GM21360 (cell line): Measurements from ENCODE around the gene ENGASE.
"Not testable (repeated sequence)": the region's sequence is repeated elsewhere in the genome, so short reads cannot be mapped to it uniquely, and the experiment has no call there.

Source experiments
- ATAC-seq: cut with Tn5 transposase; IDR thresholded peaks from one replicate; pipeline ENCODE4 v1.9.1; 2021; ENCODE audit warnings: mild to moderate bottlenecking, moderate library complexity; ENCODE audit not compliant: unreplicated experiment

The ENGASE gene

DNA sequence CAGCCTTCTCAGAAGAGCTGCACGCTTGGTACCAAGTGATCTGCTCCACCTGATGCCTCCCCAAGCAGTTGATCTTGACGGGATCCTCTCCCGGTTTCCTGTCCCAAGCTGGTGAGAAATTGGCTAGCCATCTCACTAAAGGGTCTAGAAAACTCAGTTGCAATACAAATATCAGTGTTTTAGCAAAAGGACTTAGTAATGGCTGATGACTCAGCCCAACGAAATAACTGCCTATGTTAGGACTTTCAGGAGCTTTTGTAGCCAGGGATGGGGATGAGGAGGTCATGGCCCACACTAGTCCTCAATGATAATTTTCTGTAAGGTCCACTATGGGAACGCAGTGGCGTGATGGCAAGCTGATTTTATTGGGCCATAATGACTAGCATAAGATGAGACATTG lies 23.3 kb upstream of the ENGASE start:
- no peak for ATAC-seq

DNA sequence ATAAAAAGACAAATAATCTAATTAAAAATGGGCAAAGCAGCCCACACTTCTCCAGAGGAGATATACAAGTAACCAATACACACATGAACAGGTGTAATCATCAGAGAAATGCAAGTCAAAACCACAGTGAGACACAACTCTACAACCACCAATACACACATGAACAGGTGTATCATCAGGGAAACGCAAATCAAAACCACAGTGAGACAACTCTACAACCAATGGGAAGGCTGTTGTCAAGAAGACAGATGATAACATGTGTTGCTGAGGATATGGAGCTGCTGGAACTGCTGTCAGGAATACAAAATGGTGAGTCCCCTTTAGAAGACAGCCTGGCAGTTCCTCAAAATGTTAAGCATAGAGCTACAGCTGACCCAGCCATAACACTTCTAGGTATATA lies 22.5 kb upstream of the ENGASE start:
- no peak for ATAC-seq

- no peak for ATAC-seq
Observed at GRCh38 chr17:79053251-79053925, 21.2 kb upstream of the ENGASE start.

- ATAC-seq, result no peak
Observed at GRCh38 chr17:79054200-79054960, 20.2 kb upstream of the ENGASE start.

- no peak for ATAC-seq
Observed at GRCh38 chr17:79055197-79055596, 19.4 kb upstream of the ENGASE start.

DNA sequence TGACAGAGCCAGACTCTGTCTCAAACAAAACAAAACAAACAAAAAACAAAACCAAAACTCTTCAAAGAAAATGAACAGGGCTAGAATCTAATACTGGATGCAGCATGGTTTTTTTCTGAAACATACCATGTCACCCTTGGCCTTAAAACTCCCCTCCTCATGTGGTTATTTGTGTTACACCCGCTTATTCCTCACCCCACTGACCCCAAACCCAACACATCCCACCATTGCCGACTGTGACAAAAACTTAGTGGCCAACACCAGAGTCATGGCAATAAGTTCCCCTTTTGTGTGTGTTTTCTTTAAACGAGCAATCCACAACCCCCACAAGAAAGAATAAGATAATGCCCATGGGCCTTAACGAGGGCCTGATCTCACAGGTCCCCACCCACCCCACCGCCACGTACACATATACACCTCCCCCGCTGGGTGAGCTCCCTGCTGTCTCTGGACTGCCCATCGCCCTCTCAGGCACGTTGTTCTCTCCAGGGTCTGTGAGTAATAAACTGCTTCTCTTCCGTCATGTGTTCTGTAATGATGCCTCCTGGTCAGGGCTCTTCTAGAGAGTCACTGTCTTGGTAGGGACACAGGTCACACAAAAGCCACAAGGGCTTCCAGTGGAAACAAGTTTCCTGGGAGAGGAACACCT lies 16.8 kb upstream of the ENGASE start:
- no peak for ATAC-seq

DNA sequence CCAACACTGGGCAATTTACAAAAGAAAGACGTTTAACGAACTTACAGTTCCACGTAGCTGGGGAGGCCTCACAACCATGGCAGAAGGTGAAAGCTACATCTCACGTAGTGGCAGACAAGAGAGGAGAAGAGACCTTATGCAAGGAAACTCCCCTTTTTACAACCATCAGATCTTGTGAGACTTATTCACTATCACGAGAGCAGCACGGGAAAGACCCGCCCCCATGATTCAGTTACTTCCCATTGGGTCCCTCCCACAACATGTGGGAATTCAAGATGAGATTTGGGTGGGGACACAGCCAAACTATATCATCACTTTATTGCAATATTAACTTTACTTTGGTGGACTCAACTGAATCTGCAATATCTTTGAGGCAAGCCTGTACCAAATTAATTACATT lies 11.9 kb upstream of the ENGASE start:
- no peak for ATAC-seq

GRCh38 chr17:79064026-79064425 lies 10.6 kb upstream of the ENGASE start:
- ATAC-seq, result no peak

- no peak for ATAC-seq
Observed at GRCh38 chr17:79065105-79065670, 9.4 kb upstream of the ENGASE start.

DNA sequence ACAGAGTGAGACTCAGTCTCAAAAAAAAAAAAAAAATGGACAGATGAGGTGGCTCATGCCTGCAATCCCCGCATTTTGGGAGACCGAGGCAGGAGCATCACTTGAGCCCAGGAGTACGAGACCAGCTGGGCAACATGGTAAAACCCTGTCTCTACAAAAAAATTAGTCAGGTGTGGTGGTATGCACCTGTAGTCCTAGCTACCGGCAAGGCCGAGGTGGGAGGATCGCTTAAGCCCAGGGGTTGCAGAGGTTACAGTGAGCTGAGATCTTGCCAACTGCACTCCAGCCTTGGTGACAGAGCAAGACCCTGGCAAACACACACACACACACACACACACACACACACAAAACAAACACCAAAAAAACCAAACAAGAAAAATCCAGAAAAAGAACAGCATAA lies 7.7 kb upstream of the ENGASE start:
- no peak for ATAC-seq

- no peak for ATAC-seq
Observed at GRCh38 chr17:79070266-79070880, 4.3 kb upstream of the ENGASE start.

GRCh38 chr17:79071161-79071740 lies 3.4 kb upstream of the ENGASE start:
- ATAC-seq, result no peak

GRCh38 chr17:79072544-79072943 lies 2.1 kb upstream of the ENGASE start:
- ATAC-seq, result no peak

- ATAC-seq, result no peak
Observed at GRCh38 chr17:79073016-79073705, 1.5 kb upstream of the ENGASE start.

- ATAC-seq, result no peak
Observed at GRCh38 chr17:79073706-79074088, 927 bp upstream of the ENGASE start.

- ATAC-seq, result not testable (repeated sequence)
Observed at GRCh38 chr17:79074121-79074648, 439 bp upstream of the ENGASE start.

GRCh38 chr17:79075446-79075750 lies 774 bp downstream of the ENGASE start:
- ATAC-seq, result no peak

DNA sequence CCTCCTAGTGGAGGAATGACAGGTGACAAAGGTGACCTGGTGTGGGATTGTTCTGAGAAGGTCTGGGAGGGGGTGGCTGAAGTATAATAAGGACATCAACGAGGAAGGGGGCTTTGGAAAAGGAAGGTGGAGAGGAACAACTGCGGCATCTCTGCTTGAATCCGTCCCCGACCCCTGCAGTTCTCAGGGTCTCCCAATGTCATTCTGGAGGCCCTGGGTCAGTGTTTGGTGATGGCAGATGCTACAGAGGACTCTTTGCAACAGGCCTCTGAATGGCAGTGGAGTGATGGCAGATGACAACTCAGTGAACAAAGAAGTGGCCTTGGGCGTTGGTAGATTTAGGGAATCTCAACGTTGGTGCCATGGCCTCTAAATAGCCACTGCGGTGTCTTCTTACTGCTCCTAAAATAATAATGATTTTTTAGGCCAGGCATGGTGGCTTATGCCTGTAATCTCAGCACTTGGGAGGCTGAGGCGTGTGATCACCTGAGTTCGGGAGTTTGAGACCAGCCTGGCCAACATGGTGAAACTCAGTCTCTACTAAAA lies 1.3 kb downstream of the ENGASE start:
- ATAC-seq, result no peak

DNA sequence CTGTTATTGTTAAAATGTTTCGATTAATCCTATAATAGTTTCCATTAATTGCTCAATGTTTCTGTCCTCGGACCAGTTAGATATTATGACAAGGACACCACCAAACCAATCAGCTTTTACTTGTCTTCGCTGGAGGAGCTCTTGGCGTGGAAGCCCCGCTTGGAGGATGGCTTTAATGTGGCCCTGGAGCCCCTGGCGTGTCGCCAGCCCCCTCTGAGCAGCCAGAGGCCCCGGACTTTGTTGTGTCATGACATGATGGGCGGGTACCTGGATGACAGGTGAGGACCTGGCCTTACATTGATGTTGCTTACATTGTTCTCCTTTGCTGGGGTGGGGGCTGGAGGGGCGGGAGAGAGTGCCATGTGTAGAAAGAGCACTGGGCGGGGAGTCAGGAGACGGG lies 3.0 kb downstream of the ENGASE start:
- no peak for ATAC-seq
